A549 (cell line): ENCODE results near the gene KERA.

ENCODE experiments used
- EHMT2 ChIP-seq: fragments of 200-600 bp; sonication (generic); IDR thresholded peaks from 2 replicates; pipeline ENCODE4 v1.6.1; 2016; ENCODE audit warnings: antibody characterized with exemption, low read depth, mild to moderate bottlenecking, moderate library complexity
- ELK1 ChIP-seq: fragments of 150-350 bp; IDR thresholded peaks from 2 replicates; pipeline ENCODE4 v1.6.1; 2014; ENCODE audit warnings: low read depth, mild to moderate bottlenecking, low read length
- EP300 ChIP-seq, 2 experiments: fragments of >200 bp; sonication (Bioruptor Twin); formaldehyde crosslinking; IDR thresholded peaks; 2 replicates in 1 of 2; 3 replicates in 1 of 2; pipeline ENCODE4 v1.6.1; 2016 to 2017
- HDAC2 ChIP-seq: fragments of 200-600 bp; sonication (generic); IDR thresholded peaks from 2 replicates; pipeline ENCODE4 v1.6.1; 2016
- HOXB13 ChIP-seq: fragments of 250-450 bp; sonication (Bioruptor Pico); IDR thresholded peaks from 2 replicates; pipeline ENCODE4 v1.5.0; 2020; ENCODE audit warnings: low read depth, mild to moderate bottlenecking, moderate library complexity
- PHF8 ChIP-seq: fragments of 200-600 bp; sonication (generic); IDR thresholded peaks from 2 replicates; pipeline ENCODE4 v1.6.1; 2016; ENCODE audit warnings: low read depth, mild to moderate bottlenecking, antibody characterized with exemption, moderate library complexity, borderline replicate concordance
- POLR2A ChIP-seq: IDR thresholded peaks from 2 replicates; pipeline ENCODE4 v1.6.1; 2012; ENCODE audit warnings: mild to moderate bottlenecking, low read length
- RAD21 ChIP-seq, 2 experiments: fragments of >200 bp in 1 of 2; sonication (Bioruptor Twin) in 1 of 2; formaldehyde crosslinking in 1 of 2; IDR thresholded peaks in 1 of 2; conservative IDR thresholded peaks in 1 of 2; 2 replicates in 1 of 2; 3 replicates in 1 of 2; pipeline ENCODE4 v1.6.1; 2012 to 2018; ENCODE audit warnings: inconsistent platforms in 1 of 2
- SMC3 ChIP-seq: fragments of >200 bp; sonication (Bioruptor Twin); formaldehyde crosslinking; IDR thresholded peaks from 3 replicates; pipeline ENCODE4 v1.6.1; 2018; ENCODE audit warnings: inconsistent platforms
- TF ChIP-seq, protein P1 (sequence below): fragments of >200 bp; sonication (Bioruptor Twin); formaldehyde crosslinking; IDR thresholded peaks from 3 replicates; pipeline ENCODE4 v1.5.1; 2016
- TF ChIP-seq, protein P2 (sequence below): IDR thresholded peaks from 2 replicates; pipeline ENCODE4 v1.6.1; 2012
- TF ChIP-seq, protein P3 (sequence below): fragments of 250-450 bp; sonication (Bioruptor Pico); IDR thresholded peaks from 2 replicates; pipeline ENCODE4 v1.5.0; 2020; ENCODE audit warnings: low read depth, mild to moderate bottlenecking, moderate library complexity

DNA sequence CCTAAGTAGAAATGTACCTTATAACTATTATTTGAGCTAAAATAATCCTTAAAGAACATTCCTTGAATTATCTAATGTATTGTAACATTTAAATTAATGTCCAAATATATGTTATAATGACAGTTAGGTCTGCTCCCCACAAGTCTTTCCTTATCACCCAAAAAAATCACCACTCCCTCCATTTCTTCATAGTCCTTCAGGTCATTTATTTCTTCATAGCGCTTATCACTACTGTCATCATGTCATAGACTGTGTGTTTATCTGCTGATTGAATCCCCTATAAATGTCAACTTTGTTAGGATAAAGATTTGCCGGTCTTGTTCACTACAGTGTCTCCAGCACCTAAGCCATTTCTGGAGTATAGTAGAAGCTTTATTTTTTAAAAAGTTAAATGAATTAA, 41.5 kb upstream of the KERA start:
- TF ChIP-seq, protein P1, sequence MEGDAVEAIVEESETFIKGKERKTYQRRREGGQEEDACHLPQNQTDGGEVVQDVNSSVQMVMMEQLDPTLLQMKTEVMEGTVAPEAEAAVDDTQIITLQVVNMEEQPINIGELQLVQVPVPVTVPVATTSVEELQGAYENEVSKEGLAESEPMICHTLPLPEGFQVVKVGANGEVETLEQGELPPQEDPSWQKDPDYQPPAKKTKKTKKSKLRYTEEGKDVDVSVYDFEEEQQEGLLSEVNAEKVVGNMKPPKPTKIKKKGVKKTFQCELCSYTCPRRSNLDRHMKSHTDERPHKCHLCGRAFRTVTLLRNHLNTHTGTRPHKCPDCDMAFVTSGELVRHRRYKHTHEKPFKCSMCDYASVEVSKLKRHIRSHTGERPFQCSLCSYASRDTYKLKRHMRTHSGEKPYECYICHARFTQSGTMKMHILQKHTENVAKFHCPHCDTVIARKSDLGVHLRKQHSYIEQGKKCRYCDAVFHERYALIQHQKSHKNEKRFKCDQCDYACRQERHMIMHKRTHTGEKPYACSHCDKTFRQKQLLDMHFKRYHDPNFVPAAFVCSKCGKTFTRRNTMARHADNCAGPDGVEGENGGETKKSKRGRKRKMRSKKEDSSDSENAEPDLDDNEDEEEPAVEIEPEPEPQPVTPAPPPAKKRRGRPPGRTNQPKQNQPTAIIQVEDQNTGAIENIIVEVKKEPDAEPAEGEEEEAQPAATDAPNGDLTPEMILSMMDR = no peak
- TF ChIP-seq POLR2A (no peak), EP300 (IDR thresholded peaks at IDR 0.05) (no peak), ELK1 (no peak), SMC3 (no peak), RAD21 (conservative IDR thresholded peaks at IDR 0.05 in 1 of 2, IDR thresholded peaks at IDR 0.05 in 1 of 2) (no peak), HOXB13 (CRISPR knock-in tag) (no peak), PHF8 (no peak), EHMT2 (no peak), HDAC2 (no peak)
- TF ChIP-seq, protein P2, sequence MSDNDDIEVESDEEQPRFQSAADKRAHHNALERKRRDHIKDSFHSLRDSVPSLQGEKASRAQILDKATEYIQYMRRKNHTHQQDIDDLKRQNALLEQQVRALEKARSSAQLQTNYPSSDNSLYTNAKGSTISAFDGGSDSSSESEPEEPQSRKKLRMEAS = no peak
- TF ChIP-seq, protein P3, sequence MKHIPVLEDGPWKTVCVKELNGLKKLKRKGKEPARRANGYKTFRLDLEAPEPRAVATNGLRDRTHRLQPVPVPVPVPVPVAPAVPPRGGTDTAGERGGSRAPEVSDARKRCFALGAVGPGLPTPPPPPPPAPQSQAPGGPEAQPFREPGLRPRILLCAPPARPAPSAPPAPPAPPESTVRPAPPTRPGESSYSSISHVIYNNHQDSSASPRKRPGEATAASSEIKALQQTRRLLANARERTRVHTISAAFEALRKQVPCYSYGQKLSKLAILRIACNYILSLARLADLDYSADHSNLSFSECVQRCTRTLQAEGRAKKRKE (CRISPR knock-in tag) = no peak
